Fibroblast of lung (primary cell): ENCODE results near the gene LTBP4.
"Not testable (repeated sequence)": the region's sequence is repeated elsewhere in the genome, so short reads cannot be mapped to it uniquely, and the experiment has no call there.

Source experiments
- CTCF ChIP-seq, 2 donors: IDR thresholded peaks in 1 of 2; conservative IDR thresholded peaks in 1 of 2; 1 replicate in 1 of 2; 2 replicates in 1 of 2; pipeline ENCODE4 v1.5.1; 2011 to 2012; ENCODE audit warnings: low read length in 2 of 2, control low read depth in 1 of 2, inconsistent platforms in 1 of 2, low read depth in 1 of 2, mild to moderate bottlenecking in 1 of 2
- EZH2 ChIP-seq: IDR thresholded peaks from 2 replicates; pipeline ENCODE4 v1.5.1; 2012; ENCODE audit warnings: low read length, control low read depth, mild to moderate bottlenecking; ENCODE audit errors: missing control alignments

GRCh38 chr19:40649903-40650675 lies 48.9 kb downstream of the LTBP4 start:
- TF ChIP-seq CTCF (conservative IDR thresholded peaks at IDR 0.05 in 1 of 2, IDR thresholded peaks at IDR 0.05 in 1 of 2; ENCODE audit: low read depth in 1 of 2, low read length in 2 of 2); EZH2: not testable (repeated sequence)
